Gastroesophageal sphincter (tissue), 4 donors: Measurements from ENCODE around the gene TESK1. TPM values are rescaled to one million over a fixed set of nuclear protein-coding genes. Genes with fewer than 3 reads are reported as not detected.
"Not testable (repeated sequence)": the region's sequence is repeated elsewhere in the genome, so short reads cannot be mapped to it uniquely, and the experiment has no call there.

ENCODE experiments used
- ATAC-seq: fragments of 150-250 bp; one replicate; pipeline ENCODE4 v1.9.1; 2016; ENCODE audit warnings: mild to moderate bottlenecking, moderate library complexity
- H3K27ac ChIP-seq, 4 donors: fragments of 200-600 bp; sonication (generic) in 3 of 4; 1 replicate in 3 of 4; 2 replicates in 1 of 4; pipeline ENCODE4 v1.5.1; 2016 to 2019
- H3K27me3 ChIP-seq: fragments of 200-600 bp; sonication (generic); one replicate; pipeline ENCODE4 v1.5.1; 2019
- H3K36me3 ChIP-seq, 2 donors: fragments of 200-600 bp; sonication (generic); one replicate each; pipeline ENCODE4 v1.5.1; 2019; ENCODE audit warnings: control low read depth in 1 of 2
- H3K4me1 ChIP-seq, 3 donors: fragments of 200-600 bp; sonication (generic); 1 replicate in 2 of 3; 2 replicates in 1 of 3; pipeline ENCODE4 v1.5.1; 2016 to 2019; ENCODE audit warnings: control low read depth in 2 of 3
- H3K4me3 ChIP-seq, 2 donors: fragments of 200-600 bp; sonication (generic); one replicate each; pipeline ENCODE4 v1.5.1; 2019; ENCODE audit warnings: mild to moderate bottlenecking in 1 of 2, moderate library complexity in 1 of 2
- H3K9me3 ChIP-seq, 3 donors: fragments of 200-600 bp; sonication (generic); one replicate each; pipeline ENCODE4 v1.5.1; 2017 to 2019; ENCODE audit warnings: control low read depth in 2 of 3
- CTCF ChIP-seq, 4 experiments: fragments of 200-600 bp in 2 of 4; fragments of 450-650 bp in 2 of 4; sonication (generic) in 1 of 4; IDR thresholded peaks; one replicate each; pipeline ENCODE4 v1.5.1; 2017 to 2019; ENCODE audit warnings: antibody characterized with exemption in 4 of 4, mild to moderate bottlenecking in 2 of 4, moderate library complexity in 2 of 4
- EP300 ChIP-seq: sonication (generic); formaldehyde crosslinking; IDR thresholded peaks from one replicate; pipeline ENCODE4 v1.6.1; 2017; ENCODE audit warnings: antibody characterized with exemption, mild to moderate bottlenecking
- POLR2A ChIP-seq, 2 donors: fragments of 450-650 bp; IDR thresholded peaks; one replicate each; pipeline ENCODE4 v1.6.1; 2017; ENCODE audit warnings: antibody characterized with exemption in 2 of 2, mild to moderate bottlenecking in 2 of 2, moderate library complexity in 1 of 2
- POLR2AphosphoS5 ChIP-seq: sonication (generic); formaldehyde crosslinking; IDR thresholded peaks from one replicate; pipeline ENCODE4 v1.6.1; 2017; ENCODE audit warnings: antibody characterized with exemption
- WGBS, 2 donors: methylation state at CpG; one replicate each; pipeline ENCODE4 v1.1.5; 2018; ENCODE audit warnings: low coverage in 1 of 2; 5-methylcytosine and 5-hydroxymethylcytosine counted together
- total RNA-seq, 4 donors: library from RNA; depleted of rRNA; stranded (reverse); fragments of >200 nt; gene quantifications; one replicate each; pipeline ENCODE4 v1.1.0, GENCODE V29; 2016

The TESK1 gene
- total RNA-seq, 4 donors from 2014 or later, result 38.2 to 77.1 (median 40.2) TPM

GRCh38 chr9:35628389-35628991, 23.4 kb downstream of the TESK1 start:
- H3K27me3 ChIP-seq, result no peaks in the 10 kb centered on the region
- no peaks in the 10 kb centered on the region for H3K36me3 ChIP-seq

GRCh38 chr9:35629597-35629996, 24.5 kb downstream of the TESK1 start:
- H3K27ac ChIP-seq, result no peak overlapping the region

More at GRCh38 chr9:35628389-35628991, 23.4 kb downstream of the TESK1 start:
- TF ChIP-seq POLR2AphosphoS5 (no peak), CTCF (IDR thresholded peaks at IDR 0.05) (no peak), POLR2A (IDR thresholded peaks at IDR 0.05) (no peak), EP300 (no peak)
- Histone ChIP-seq H3K9me3 (no peaks in the 10 kb centered on the region), H3K27ac (no peak overlapping the region), H3K4me1 (no peaks in the 10 kb centered on the region), H3K4me3 (no peak overlapping the region)
- WGBS, 2 donors, result 88 to 95% methylated on average over 3 to 4 of the region's 6 CpGs
- ATAC-seq, result no peak

GRCh38 chr9:35635730-35636129, 30.7 kb downstream of the TESK1 start:
- TF ChIP-seq EP300, result no peak
- no peak for TF ChIP-seq CTCF (IDR thresholded peaks at IDR 0.05)
- no peak for TF ChIP-seq POLR2A (IDR thresholded peaks at IDR 0.05)
- TF ChIP-seq POLR2AphosphoS5, result no peak

More at GRCh38 chr9:35629597-35629996, 24.5 kb downstream of the TESK1 start:
- Histone ChIP-seq H3K36me3 (no peaks in the 10 kb centered on the region), H3K4me3 (no peak overlapping the region), H3K9me3 (no peaks in the 10 kb centered on the region), H3K27me3 (no peaks in the 10 kb centered on the region), H3K4me1 (no peaks in the 10 kb centered on the region)
- WGBS, 2 donors, result 80 to 83% methylated on average over 1 of the region's 5 CpGs
- no peak for ATAC-seq
- no peak for TF ChIP-seq EP300
- TF ChIP-seq POLR2A (IDR thresholded peaks at IDR 0.05), result no peak
- TF ChIP-seq POLR2AphosphoS5, result no peak
- TF ChIP-seq CTCF (IDR thresholded peaks at IDR 0.05), result no peak

GRCh38 chr9:35636135-35636876, 31.2 kb downstream of the TESK1 start:
- no peak for ATAC-seq
- H3K4me1 ChIP-seq, result no peaks in the 10 kb centered on the region
- H3K27ac ChIP-seq, result no peak overlapping the region
- TF ChIP-seq CTCF (IDR thresholded peaks at IDR 0.05) (no peak), POLR2AphosphoS5 (no peak), POLR2A (IDR thresholded peaks at IDR 0.05) (no peak), EP300 (no peak)
- H3K27me3 ChIP-seq, result no peaks in the 10 kb centered on the region
- H3K36me3 ChIP-seq, result peaks cover 0 to 9% of the 10 kb centered on the region in 2 donors
- H3K9me3 ChIP-seq, result no peaks in the 10 kb centered on the region
- 56 to 64% methylated on average over 2 to 4 of the region's 9 CpGs for WGBS, 2 donors
- no peak overlapping the region for H3K4me3 ChIP-seq

More at GRCh38 chr9:35635730-35636129, 30.7 kb downstream of the TESK1 start:
- Histone ChIP-seq H3K4me3 (no peak overlapping the region), H3K4me1 (no peaks in the 10 kb centered on the region), H3K9me3 (no peaks in the 10 kb centered on the region), H3K27ac (no peak overlapping the region), H3K27me3 (no peaks in the 10 kb centered on the region), H3K36me3 (peaks cover 0 to 4% of the 10 kb centered on the region in 2 donors)
- ATAC-seq, result no peak

- ATAC-seq, H3K36me3 ChIP-seq, H3K27ac ChIP-seq, H3K4me1 ChIP-seq, H3K4me3 ChIP-seq, H3K9me3 ChIP-seq, H3K27me3 ChIP-seq: not testable (repeated sequence)
- WGBS, 2 donors, result 89 to 91% methylated on average over 3 to 6 of the region's 6 CpGs
Observed at GRCh38 chr9:35636877-35637246, 31.8 kb downstream of the TESK1 start.

- H3K4me3 ChIP-seq, ATAC-seq: not testable (repeated sequence)
Observed at GRCh38 chr9:35637427-35637955, 32.4 kb downstream of the TESK1 start.

GRCh38 chr9:35638751-35639150, 33.7 kb downstream of the TESK1 start:
- H3K4me3 ChIP-seq, H3K9me3 ChIP-seq, H3K27ac ChIP-seq, H3K27me3 ChIP-seq, H3K36me3 ChIP-seq, ATAC-seq, H3K4me1 ChIP-seq: not testable (repeated sequence)
- 51 to 75% methylated on average over 6 of the region's 8 CpGs for WGBS, 2 donors

More at GRCh38 chr9:35637427-35637955, 32.4 kb downstream of the TESK1 start:
- not testable (repeated sequence) for H3K4me1 ChIP-seq, H3K27me3 ChIP-seq, H3K27ac ChIP-seq, H3K36me3 ChIP-seq, H3K9me3 ChIP-seq
- 92 to 94% methylated on average over 3 to 9 of the region's 9 CpGs for WGBS, 2 donors

GRCh38 chr9:35639225-35639624, 34.2 kb downstream of the TESK1 start:
- H3K27ac ChIP-seq, H3K4me1 ChIP-seq, H3K36me3 ChIP-seq, ATAC-seq, H3K9me3 ChIP-seq, H3K27me3 ChIP-seq, H3K4me3 ChIP-seq: not testable (repeated sequence)
- WGBS, 2 donors, result 63% methylated on average over 1 of the region's 1 CpG; no CpG with 5 or more reads in 1 of the 2 donors
